GM18505 (cell line): ENCODE measurements around the gene A4GNT.
"Not testable (repeated sequence)": the region's sequence is repeated elsewhere in the genome, so short reads cannot be mapped to it uniquely, and the experiment has no call there.

ENCODE experiments used
- ATAC-seq: cut with Tn5 transposase; IDR thresholded peaks from one replicate; pipeline ENCODE4 v1.9.1; 2021; ENCODE audit not compliant: unreplicated experiment
- POLR2A ChIP-seq: IDR thresholded peaks from 4 replicates; pipeline ENCODE4 v1.6.1; 2011; ENCODE audit warnings: borderline replicate concordance; ENCODE audit not compliant: insufficient read depth, insufficient read length; ENCODE audit errors: extremely low read depth

Gene A4GNT

DNA sequence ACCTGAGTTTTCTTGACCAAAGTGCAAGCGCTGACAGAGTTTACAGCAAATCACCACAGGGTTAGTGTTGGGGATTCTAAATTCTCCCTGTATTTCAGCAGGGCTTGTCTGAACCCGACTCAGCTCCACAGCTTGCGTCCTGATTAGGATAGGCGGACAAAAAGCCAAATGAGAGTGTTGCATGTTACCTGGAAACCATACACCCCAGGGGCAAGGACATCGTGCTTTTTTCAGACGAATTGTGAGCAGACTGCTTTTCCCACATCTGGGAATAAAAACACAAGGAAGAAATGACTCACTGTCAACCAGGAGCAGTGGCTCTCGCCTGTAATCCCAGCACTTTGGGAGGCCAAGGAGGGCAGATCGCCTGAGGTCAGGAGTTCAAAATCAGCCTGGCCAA, 19.8 kb downstream of the A4GNT start:
- no peak for ATAC-seq

DNA sequence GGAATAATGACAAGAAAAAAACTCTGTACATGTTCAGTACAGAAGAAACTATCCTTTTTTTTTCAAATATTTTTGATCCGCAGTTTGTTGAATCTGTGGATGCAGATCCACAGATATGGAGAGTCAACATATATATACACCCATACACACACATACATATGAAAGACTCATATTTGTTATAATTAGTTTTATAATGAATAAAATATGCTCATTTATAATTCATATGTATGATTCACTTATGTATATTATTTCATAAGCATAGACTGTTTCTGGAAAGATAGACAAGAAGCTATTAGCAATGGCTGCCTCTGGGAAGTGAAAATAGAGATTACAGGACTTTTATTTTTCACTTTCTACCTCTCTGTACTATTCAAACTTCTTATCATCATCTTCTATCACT, 26.6 kb downstream of the A4GNT start:
- ATAC-seq, result no peak
- no peak for TF ChIP-seq POLR2A

More for the DNA sequence above, 19.8 kb downstream of the A4GNT start:
- no peak for TF ChIP-seq POLR2A

DNA sequence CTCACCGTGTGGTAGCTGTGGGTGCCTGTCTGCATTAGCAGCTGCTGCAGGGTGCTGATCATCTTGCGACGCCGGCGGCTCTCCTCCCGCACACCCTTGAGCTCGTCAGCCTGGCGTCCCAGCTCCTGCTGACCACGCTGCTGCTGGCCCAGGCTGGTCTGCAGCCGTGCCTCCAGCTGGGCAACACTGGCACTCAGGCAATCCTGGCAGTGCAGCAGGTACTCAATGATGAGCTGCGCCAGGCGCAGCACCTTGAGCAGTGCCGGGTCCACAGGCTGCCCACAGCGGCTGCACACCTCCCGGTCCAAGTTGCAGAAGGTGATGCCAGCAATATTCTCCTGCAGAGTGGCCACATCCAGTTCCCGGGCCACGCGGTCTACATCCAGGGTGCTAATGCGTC, 28.7 kb downstream of the A4GNT start:
- TF ChIP-seq POLR2A, result no peak
- ATAC-seq, result no peak

DNA sequence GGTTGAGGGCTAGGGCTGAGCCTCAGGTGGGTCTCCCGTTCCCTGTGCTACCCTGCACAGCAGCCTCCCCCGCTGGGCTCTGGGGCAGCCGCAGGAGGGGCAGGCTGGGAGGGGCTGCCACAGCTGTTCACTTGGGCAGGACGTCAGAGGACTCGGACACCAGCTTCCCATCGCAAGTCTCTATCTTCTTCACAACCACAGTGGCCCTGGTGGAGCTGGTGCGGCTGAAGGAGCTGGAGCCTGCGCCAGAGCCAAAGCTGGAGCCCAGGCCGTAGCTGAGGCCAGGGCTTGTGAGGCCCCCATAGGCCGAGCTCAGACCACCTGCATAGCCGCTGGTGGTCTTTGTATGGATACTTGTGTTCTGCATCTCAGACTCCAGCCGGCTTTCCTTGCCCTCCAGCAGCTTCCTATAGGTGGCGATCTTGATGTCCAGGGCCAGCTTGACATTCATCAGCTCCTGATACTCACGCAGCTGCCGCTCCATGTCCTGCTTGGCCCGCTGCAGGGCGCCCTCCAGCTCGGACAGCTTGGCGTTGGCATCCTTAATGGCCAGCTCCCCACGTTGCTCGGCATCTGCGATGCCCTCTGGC, 30.7 kb downstream of the A4GNT start:
- ATAC-seq, result not testable (repeated sequence)

DNA sequence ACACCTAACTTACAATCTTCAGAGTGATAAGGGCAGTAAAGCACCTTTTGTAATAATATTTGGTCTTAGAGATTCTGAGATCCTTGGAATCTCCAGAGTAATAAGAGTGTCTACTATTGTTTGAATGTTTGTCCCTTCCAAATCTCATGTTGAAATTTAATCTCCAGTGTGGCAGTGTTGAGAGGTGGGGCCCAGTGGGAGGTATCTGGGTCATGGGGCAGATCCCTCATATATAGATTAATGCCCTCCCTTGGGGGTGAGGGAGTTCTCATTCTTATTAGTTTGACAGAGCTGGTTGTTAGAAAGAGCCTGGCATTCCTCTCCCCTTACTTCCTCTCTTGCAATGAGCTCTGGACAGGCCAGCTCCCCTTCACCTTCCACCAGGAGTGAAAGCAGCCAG, 32.8 kb downstream of the A4GNT start:
- no peak for ATAC-seq
- no peak for TF ChIP-seq POLR2A

DNA sequence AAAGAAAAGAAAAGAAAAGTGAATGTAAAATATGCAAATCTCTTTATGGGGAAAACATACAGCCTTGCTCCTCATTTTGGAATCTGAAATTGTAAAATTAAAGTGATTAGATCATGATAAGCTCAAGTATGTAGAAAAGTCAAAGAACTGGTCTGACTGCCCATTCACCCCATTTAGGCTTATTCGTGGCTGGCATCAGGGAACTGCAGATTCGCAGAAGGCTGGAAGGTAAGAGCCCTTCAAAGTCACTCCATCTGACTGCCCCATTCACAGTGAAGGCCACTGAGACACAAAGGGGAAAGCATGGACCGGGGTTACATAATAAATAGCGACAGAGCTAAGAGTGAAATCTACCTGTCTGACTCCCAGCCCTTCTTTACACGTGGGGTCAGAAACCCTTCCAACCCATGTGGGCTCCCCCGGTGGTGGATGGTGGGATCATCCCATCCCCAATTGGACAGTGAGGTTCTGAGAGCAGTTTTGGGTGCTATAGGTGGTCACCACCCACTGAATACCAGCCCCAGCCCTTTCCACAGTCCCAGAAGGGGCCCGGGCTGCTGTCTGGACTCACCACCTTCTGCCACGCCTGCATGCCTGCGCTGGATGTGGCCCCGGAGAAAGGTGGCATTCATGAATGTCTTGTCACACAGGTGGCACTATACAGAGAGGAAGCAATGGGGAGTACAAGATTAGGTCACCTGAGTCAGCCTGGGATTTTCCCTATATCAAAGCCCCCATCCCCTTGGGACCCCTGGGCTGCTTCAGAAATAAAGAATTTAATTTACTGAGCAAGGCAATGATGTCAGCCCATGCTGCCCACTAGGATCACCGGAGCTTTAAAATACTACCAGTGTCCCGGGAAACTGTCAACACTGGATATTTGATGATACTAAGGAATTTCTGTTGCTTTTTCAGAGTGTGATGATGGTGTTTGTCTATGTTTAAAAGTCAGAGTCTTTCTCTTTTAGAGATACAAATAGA, 34.7 kb downstream of the A4GNT start:
- no peak for TF ChIP-seq POLR2A
- peak; percentile 66 for ATAC-seq

DNA sequence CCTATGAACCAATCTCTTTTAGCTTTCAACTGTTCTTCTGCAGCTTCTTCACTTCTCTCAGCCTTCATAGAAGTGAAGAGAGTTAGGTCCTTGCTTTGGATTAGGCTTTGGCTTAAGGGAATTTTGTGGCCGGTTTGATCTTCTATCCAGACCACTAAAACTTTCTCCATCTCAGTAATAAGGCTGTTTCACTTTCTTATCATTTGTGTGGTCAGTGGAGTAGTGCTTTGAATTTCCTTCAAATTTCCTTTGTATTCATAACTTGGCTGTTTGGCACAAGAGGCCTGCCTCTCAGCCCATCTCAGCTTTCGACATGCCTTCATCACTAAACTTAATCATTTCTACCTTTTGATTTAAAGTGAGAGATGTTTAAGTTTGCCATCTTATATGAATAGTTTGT, 38.5 kb downstream of the A4GNT start:
- ATAC-seq, result no peak
- no peak for TF ChIP-seq POLR2A

DNA sequence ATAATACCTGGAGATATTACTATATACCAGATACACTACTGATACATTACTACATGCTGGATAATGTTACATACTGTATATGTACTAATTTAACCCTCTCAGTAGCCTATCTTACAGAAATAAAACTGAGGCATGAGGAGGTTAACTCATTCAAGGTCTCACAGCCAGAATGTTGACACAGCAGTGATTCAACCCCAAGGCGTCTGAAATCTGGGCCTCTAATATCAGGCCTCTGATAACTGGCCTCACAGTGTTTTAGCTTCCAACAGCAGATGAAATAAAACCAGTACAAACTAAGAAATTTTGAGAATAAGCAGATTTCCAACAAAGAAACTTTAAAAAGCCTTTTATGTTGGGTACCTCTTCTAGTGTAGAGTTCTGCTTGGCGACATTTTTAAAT, 40.2 kb downstream of the A4GNT start:
- TF ChIP-seq POLR2A, result no peak
- ATAC-seq, result no peak

DNA sequence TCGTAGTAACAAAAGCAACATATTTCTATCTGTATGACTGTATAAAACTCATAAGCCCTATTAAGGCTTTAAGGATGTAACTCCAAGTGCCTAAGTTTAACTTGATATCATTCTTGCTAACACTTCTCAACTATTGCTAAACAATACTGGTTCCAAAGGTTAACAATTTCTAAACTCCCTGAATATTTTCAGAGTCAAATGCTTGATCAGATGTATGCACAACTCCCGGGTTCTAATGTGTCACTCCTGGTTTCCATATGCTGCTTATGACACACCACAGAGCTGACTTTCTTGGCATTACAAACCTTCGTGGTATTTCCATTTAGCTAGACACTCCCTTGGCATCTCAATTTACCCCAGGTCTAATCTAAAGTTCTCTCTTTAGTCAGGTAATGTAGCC, 43.1 kb downstream of the A4GNT start:
- ATAC-seq, result no peak
- TF ChIP-seq POLR2A, result no peak

DNA sequence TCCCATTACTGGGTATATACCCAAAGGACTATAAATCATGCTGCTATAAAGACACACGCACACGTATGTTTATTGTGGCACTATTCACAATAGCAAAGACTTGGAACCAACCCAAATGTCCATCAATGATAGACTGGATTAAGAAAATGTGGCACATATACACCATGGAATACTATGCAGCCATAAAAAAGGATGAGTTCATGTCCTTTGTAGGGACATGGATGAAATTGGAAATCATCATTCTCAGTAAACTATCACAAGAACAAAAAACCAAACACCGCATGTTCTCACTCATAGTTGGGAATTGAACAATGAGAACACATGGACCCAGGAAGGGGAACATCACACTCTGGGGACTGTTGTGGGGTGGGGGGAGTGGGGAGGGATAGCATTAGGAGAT, 46.4 kb downstream of the A4GNT start:
- ATAC-seq, result not testable (repeated sequence)

DNA sequence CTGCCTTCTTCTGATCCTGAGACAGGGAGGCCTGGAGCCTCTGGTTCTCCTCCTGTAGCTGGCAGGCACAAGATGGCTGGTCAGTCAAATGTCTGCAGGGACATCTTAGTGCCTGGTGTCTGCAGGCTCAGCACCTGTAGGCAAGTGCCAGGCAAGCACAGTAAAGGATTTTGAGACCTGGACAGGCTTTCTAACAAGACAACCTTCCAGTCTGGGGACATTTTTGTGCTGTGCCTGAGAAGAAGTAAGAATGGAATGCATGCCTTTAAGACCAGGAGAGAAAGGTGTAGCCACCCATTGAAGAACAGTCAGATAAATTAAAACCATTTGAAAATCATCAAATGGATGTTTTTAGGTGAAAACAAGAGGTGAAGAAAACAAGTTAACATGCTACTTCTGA, 48.0 kb downstream of the A4GNT start:
- TF ChIP-seq POLR2A, result no peak
- ATAC-seq, result no peak

DNA sequence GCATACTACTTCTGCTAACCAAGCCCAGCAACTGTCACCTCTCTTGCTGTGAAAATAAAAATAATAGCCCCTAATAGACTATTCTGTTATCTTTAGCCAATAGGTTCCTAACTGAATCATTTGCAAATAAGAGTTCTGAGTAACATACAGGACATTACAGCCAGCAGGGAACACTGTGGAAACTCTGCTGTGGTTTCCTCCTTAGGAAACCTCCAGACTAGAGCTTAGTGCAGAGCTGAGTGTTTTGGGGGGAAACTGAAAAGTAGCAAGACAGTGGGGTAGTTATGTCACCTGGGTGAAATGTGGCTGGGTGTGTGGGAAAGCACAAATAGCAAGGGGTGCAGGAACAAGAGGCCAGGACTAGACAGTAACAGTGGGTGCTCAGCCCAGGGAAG, 49.2 kb downstream of the A4GNT start:
- no peak for ATAC-seq
- TF ChIP-seq POLR2A, result no peak

DNA sequence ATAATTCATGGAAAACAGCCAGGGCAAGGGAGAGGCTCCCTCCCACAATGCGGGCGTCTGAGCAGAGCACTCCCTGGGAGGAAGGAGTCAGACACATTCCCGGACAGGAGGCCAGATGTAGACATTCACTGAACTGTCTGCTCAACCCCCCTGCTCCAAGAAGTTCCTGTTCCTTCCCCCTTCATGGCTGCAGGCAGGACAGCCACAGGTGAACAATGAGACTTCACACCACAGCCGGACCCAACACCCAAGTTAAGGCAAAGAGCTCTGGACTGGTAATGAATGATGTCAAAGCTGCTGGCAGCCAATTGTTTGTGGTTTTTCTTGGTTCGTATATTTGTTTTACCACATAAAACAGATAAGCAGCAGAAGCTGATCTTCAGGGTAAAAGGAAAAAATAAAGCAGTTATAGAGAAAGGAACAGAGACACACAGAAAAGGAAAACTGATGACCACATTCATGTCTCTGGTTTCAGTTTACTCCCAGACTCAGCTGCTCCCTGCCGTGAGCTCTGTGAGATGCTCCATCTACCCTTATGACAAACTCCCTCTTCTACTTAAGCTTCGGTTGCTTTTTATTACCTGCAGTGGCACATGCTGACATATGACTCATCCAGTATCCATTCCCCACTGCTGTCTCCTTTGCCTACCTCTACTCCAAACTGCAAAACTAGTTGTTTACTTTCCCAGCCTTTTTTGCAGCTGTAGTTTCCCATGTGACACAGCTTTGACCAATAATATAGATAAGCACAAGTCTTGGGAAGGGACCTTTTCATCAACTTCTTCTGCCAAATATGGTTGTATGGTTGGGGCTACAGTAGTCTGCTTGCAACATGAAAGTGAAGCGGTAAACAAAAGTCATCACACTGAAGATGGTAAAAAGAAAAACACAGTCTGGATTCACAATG, 49.9 kb downstream of the A4GNT start:
- no peak for TF ChIP-seq POLR2A
- no peak for ATAC-seq

DNA sequence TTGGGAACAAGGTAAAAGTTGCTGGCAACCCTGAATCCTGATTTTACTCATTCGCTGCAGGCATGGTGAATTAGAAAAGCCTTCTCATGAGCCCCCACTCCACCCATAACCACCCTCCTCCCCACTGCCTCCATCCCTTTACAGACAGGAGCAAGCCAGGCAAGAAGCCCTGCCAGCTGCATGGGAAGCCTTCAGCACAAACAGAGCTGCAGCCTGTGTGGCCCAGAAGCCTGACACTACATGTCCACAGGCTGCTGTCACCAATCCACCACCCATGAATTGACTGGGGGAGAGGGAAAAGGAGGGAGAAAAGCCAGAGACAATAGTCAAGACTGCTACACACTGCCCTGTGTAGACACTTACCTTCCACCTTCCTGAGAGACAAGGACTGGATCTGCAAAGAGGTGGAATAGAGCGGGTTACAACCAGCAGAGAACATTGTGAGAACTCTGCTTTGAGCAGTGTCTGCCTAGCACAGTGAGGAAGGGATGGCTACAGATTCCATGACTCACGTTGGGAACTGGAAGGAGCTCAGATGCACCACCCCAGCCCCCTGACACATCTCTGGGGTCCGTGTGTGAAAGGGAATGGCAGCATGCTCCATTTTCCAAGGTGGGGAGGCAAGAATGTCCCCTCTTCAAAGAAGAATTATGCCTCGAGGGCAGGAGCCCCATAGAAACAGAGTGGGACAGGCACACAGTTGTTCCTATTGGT, 50.7 kb downstream of the A4GNT start:
- TF ChIP-seq POLR2A, result no peak
- ATAC-seq, result no peak

DNA sequence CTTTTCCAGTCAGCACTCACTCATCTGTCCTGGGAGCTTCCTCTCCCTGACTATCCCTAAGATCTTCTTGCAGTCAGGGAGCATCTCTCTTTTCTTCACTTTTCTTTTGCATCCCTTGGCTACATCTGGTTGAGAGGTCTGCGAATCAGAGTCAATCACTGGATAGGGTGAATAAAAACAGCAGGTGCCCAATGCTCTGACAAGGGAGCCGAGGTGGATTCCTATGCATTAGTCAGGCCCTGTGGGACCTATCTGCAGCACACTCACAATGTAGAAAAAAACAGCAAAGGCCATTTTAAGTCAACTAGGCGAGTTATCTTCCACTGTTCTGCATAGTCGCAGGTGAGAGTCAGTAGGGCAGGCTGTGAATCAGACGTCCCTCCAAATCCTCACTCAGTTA, 52.3 kb downstream of the A4GNT start:
- no peak for TF ChIP-seq POLR2A

More for the DNA sequence above, 52.3 kb downstream of the A4GNT start:
- no peak for ATAC-seq
